ENCODE measurements around the gene PTTG1IP.

GRCh38 chr21:44914176-44914874 is 40.8 kb upstream of the PTTG1IP start:
- TF ChIP-seq CTCF (IDR thresholded peaks at IDR 0.05): no peak
- TF ChIP-seq EZH2 (IDR thresholded peaks at IDR 0.05; ENCODE audit: borderline replicate concordance, insufficient read depth, low read depth, low read length, poor library complexity, severe bottlenecking): no peak
